K562 (cell line): ENCODE data around the gene FBXW9. TPM values are rescaled to one million over a fixed set of nuclear protein-coding genes. Genes with fewer than 3 reads are reported as not detected.
A peak's percentile ranks its signal among the peaks of the same experiment; 100 is the strongest.

Experiments
- ETS1 ChIP-seq: conservative IDR thresholded peaks from 2 replicates; pipeline ENCODE4 v1.6.1; 2011; ENCODE audit warnings: low read depth, mild to moderate bottlenecking, low read length; ENCODE audit not compliant: control insufficient read depth
- FOSL1 ChIP-seq: fragments of 200-800 bp; sonication (Bioruptor generic); conservative IDR thresholded peaks from 2 replicates; pipeline ENCODE4 v1.6.1; 2016; ENCODE audit warnings: missing genetic modification characterization, missing compliant biosample characterization
- GABPB2 ChIP-seq: fragments of 250-450 bp; sonication (Bioruptor Pico); conservative IDR thresholded peaks from 2 replicates; pipeline ENCODE4 v1.5.1; 2021; ENCODE audit warnings: mild to moderate bottlenecking
- HDAC1 ChIP-seq, 2 experiments: fragments of 450-650 bp; IDR thresholded peaks; 2 replicates each; pipeline ENCODE4 v1.6.1; 2016 to 2017; ENCODE audit warnings: inconsistent platforms in 1 of 2, mild to moderate bottlenecking in 1 of 2, moderate library complexity in 1 of 2
- HMG20B ChIP-seq: fragments of 250-450 bp; sonication (Bioruptor Pico); IDR thresholded peaks from 2 replicates; pipeline ENCODE4 v1.5.0; 2021; ENCODE audit warnings: mild to moderate bottlenecking
- MCM2 ChIP-seq: fragments of 450-650 bp; IDR thresholded peaks from 2 replicates; pipeline ENCODE4 v1.6.1; 2017; ENCODE audit warnings: low read depth, mild to moderate bottlenecking
- MEF2D ChIP-seq: conservative IDR thresholded peaks from 2 replicates; pipeline ENCODE4 v1.6.1; 2016; ENCODE audit warnings: low read depth, missing genetic modification characterization, missing compliant biosample characterization
- NFXL1 ChIP-seq: fragments of 450-650 bp; formaldehyde crosslinking; IDR thresholded peaks from 2 replicates; pipeline ENCODE4 v1.4.0; 2021; ENCODE audit warnings: mild to moderate bottlenecking
- NR3C1 ChIP-seq: sonication (generic); formaldehyde crosslinking; IDR thresholded peaks from 2 replicates; pipeline ENCODE4 v1.8.1; 2022; ENCODE audit warnings: missing genetic modification reagents
- PHB ChIP-seq: fragments of 250-450 bp; sonication (Bioruptor Pico); IDR thresholded peaks from 2 replicates; pipeline ENCODE4 v1.5.0; 2021
- RAD51 ChIP-seq: fragments of 450-650 bp; IDR thresholded peaks from 2 replicates; pipeline ENCODE4 v1.7.1; 2016; ENCODE audit warnings: low read depth, mild to moderate bottlenecking, borderline replicate concordance
- RNF2 ChIP-seq: sonication (generic); IDR thresholded peaks from 2 replicates; pipeline ENCODE4 v1.6.1; 2016
- SOX6 ChIP-seq: fragments of 450-650 bp; IDR thresholded peaks from 2 replicates; pipeline ENCODE4 v1.6.1; 2014; ENCODE audit warnings: mild to moderate bottlenecking
- TCF15 ChIP-seq: fragments of 250-450 bp; sonication (Bioruptor Pico); IDR thresholded peaks from 2 replicates; pipeline ENCODE4 v1.8.0; 2022; ENCODE audit warnings: moderate library complexity, mild to moderate bottlenecking, inconsistent platforms
- TRIM28 ChIP-seq: fragments of 450-650 bp; IDR thresholded peaks from 2 replicates; pipeline ENCODE4 v1.6.1; 2017
- YBX1 ChIP-seq: fragments of 450-650 bp; IDR thresholded peaks from 2 replicates; pipeline ENCODE4 v1.7.1; 2016; ENCODE audit warnings: mild to moderate bottlenecking
- ZFP91 ChIP-seq: sonication (generic); formaldehyde crosslinking; IDR thresholded peaks from 2 replicates; pipeline ENCODE4 v1.8.0; 2022; ENCODE audit warnings: mild to moderate bottlenecking, missing genetic modification reagents
- ZNF134 ChIP-seq: fragments of 250-450 bp; sonication (Bioruptor Pico); conservative IDR thresholded peaks from 2 replicates; pipeline ENCODE4 v1.4.0; 2020
- ZNF253 ChIP-seq: fragments of 250-450 bp; sonication (Bioruptor Pico); conservative IDR thresholded peaks from 2 replicates; pipeline ENCODE4 v1.6.1; 2021; ENCODE audit warnings: mild to moderate bottlenecking
- ZNF3 ChIP-seq: fragments of 250-450 bp; sonication (Bioruptor Pico); IDR thresholded peaks from 2 replicates; pipeline ENCODE4 v1.5.0; 2021; ENCODE audit warnings: mild to moderate bottlenecking, moderate library complexity
- ZNF316 ChIP-seq: fragments of 450-650 bp; IDR thresholded peaks from 2 replicates; pipeline ENCODE4 v1.6.1; 2016
- ZNF592 ChIP-seq: fragments of 450-650 bp; IDR thresholded peaks from 2 replicates; pipeline ENCODE4 v1.6.1; 2017; ENCODE audit warnings: antibody characterized with exemption, mild to moderate bottlenecking
- ZZZ3 ChIP-seq: fragments of 450-650 bp; IDR thresholded peaks from 2 replicates; pipeline ENCODE4 v1.6.1; 2016; ENCODE audit warnings: antibody characterized with exemption, mild to moderate bottlenecking, moderate library complexity
- polyA plus RNA-seq, 8 experiments: library from polyadenylated mRNA; depleted of rRNA in 4 of 8; stranded (reverse) in 5 of 8; unstranded in 3 of 8; fragments of >200 nt; fragmentation: Nextera tagmentation in 2 of 8; fragmentation: Illumina TruSeq in 1 of 8; extraction: Ambion mirVana in 2 of 8; extraction: Trizol in 1 of 8; gene quantifications; 2 replicates each; pipeline versions ENCODE4 v1.2.1 to v1.2.3, GENCODE V29; 2011 to 2014; ENCODE audit warnings: inconsistent platforms in 1 of 8, missing spikeins in 1 of 8
- total RNA-seq, 7 experiments: library from RNA; depleted of rRNA in 6 of 7; stranded (reverse); fragments of >200 nt in 6 of 7; fragmentation: Illumina TruSeq in 2 of 7; extraction: Trizol in 2 of 7; gene quantifications; 2 replicates each; pipeline versions ENCODE4 v1.2.1 to v1.2.3, GENCODE V29; 2011 to 2021; ENCODE audit warnings: low replicate concordance in 1 of 7

FBXW9 gene
- total and polyA plus RNA-seq, 9 of the 15 experiments (the other 6 are each of a cell fraction or from before 2014, with no cell fraction given) = 0.23 to 21.7 (median 6.2) TPM

GRCh38 chr19:12681074-12681987 is 15.1 kb downstream of the FBXW9 start, which contains the start of gene DHPS (continued):
- no peak for TF ChIP-seq ZNF253 (CRISPR knock-in tag)
- TF ChIP-seq RNF2 = peak; percentile 53; the same call in 1 of the 2 replicates
- TF ChIP-seq ETS1 = peak; percentile 50; the same call in 1 of the 2 replicates
- no peak for TF ChIP-seq PHB
- no peak for TF ChIP-seq ZNF316
- TF ChIP-seq MEF2D = 0 out of 2 replicates have a peak, but pooled peaks have one; percentile 9
- no peak for TF ChIP-seq ZNF592
- no peak for TF ChIP-seq SOX6
- TF ChIP-seq ZZZ3 = no peak
- no peak; the same call in 1 of the 2 replicates for TF ChIP-seq NR3C1 (CRISPR knock-in tag)
- no peak for TF ChIP-seq MCM2
- no peak for TF ChIP-seq ZFP91 (CRISPR knock-in tag)
- no peak; the same call in 1 of the 2 replicates for TF ChIP-seq ZNF134 (CRISPR knock-in tag)
- no peak for TF ChIP-seq TCF15
- TF ChIP-seq RAD51 = peak; percentile 99
- TF ChIP-seq TRIM28 = no peak
- peak in 1 of 2 experiments; percentile 80; a peak in 2 of 4 replicates for TF ChIP-seq HDAC1 (IDR thresholded peaks at IDR 0.05)
- TF ChIP-seq NFXL1 (CRISPR knock-in tag) = 0 out of 2 replicates have a peak, but pooled peaks have one; percentile 39
- no peak for TF ChIP-seq GABPB2 (CRISPR knock-in tag)
- TF ChIP-seq FOSL1 = 0 out of 2 replicates have a peak, but pooled peaks have one; percentile 44
- TF ChIP-seq YBX1 = no peak
- no peak for TF ChIP-seq ZNF3 (CRISPR knock-in tag)
- TF ChIP-seq HMG20B (CRISPR knock-in tag) = no peak
